HG02840 (cell line): ENCODE results near the gene CSNK1A1.

Source experiments
- ATAC-seq: cut with Tn5 transposase; IDR thresholded peaks from one replicate; pipeline ENCODE4 v1.9.1; 2021; ENCODE audit warnings: mild to moderate bottlenecking, moderate library complexity, moderate number of reproducible peaks; ENCODE audit not compliant: unreplicated experiment, low FRiP score

Gene CSNK1A1

GRCh38 chr5:149495673-149496072, 55.6 kb downstream of the CSNK1A1 start:
- ATAC-seq = no peak

GRCh38 chr5:149493316-149493715, 57.9 kb downstream of the CSNK1A1 start:
- ATAC-seq = no peak

- ATAC-seq = no peak
Observed at GRCh38 chr5:149492781-149493180, 58.5 kb downstream of the CSNK1A1 start.

GRCh38 chr5:149490599-149491485, 60.4 kb downstream of the CSNK1A1 start:
- no peak for ATAC-seq

GRCh38 chr5:149489605-149490037, 61.6 kb downstream of the CSNK1A1 start:
- ATAC-seq = no peak

- ATAC-seq = no peak
Observed at GRCh38 chr5:149488645-149489306, 62.5 kb downstream of the CSNK1A1 start.

GRCh38 chr5:149487672-149488071, 63.6 kb downstream of the CSNK1A1 start:
- ATAC-seq = no peak

GRCh38 chr5:149486726-149487635, 64.3 kb downstream of the CSNK1A1 start:
- no peak for ATAC-seq

GRCh38 chr5:149485655-149486615, 65.3 kb downstream of the CSNK1A1 start:
- no peak for ATAC-seq

- no peak for ATAC-seq
Observed at GRCh38 chr5:149481485-149481884, 69.8 kb downstream of the CSNK1A1 start.

- ATAC-seq = no peak
Observed at GRCh38 chr5:149478761-149479160, 72.5 kb downstream of the CSNK1A1 start.

- ATAC-seq = no peak
Observed at GRCh38 chr5:149475777-149476176, 75.5 kb downstream of the CSNK1A1 start.

GRCh38 chr5:149474198-149474597, 77.0 kb downstream of the CSNK1A1 start:
- ATAC-seq = no peak

- ATAC-seq = no peak
Observed at GRCh38 chr5:149473441-149473840, 77.8 kb downstream of the CSNK1A1 start.

- no peak for ATAC-seq
Observed at GRCh38 chr5:149472399-149472798, 78.8 kb downstream of the CSNK1A1 start.

- no peak for ATAC-seq
Observed at GRCh38 chr5:149471406-149472183, 79.6 kb downstream of the CSNK1A1 start.

GRCh38 chr5:149470942-149471341, 80.3 kb downstream of the CSNK1A1 start:
- no peak for ATAC-seq

- ATAC-seq = no peak
Observed at GRCh38 chr5:149466457-149466972, 84.7 kb downstream of the CSNK1A1 start.
